Breast epithelium (tissue), 3 donors: ENCODE measurements around the gene COPB2.

Experiments used
- CTCF ChIP-seq, 3 donors: fragments of 450-650 bp; IDR thresholded peaks; one replicate each; pipeline ENCODE4 v1.5.1; 2016 to 2017; ENCODE audit warnings: antibody characterized with exemption in 3 of 3, mild to moderate bottlenecking in 3 of 3, moderate library complexity in 3 of 3
- POLR2A ChIP-seq: fragments of 450-650 bp; IDR thresholded peaks from one replicate; pipeline ENCODE4 v1.6.1; 2016; ENCODE audit warnings: antibody characterized with exemption, mild to moderate bottlenecking, moderate library complexity

GRCh38 chr3:139388821-139389551, 461 bp downstream of the COPB2 start:
- no peak for TF ChIP-seq POLR2A
- TF ChIP-seq CTCF (IDR thresholded peaks at IDR 0.05) = no peak
